ENCODE measurements around the gene TFPI. TPM values are rescaled to one million over a fixed set of nuclear protein-coding genes. Genes with fewer than 3 reads are reported as not detected.

Gene TFPI
- total and polyA plus RNA-seq, 10 of the 15 experiments (the other 5 are each of a cell fraction or from before 2014, with no cell fraction given) = 0.07 to 0.59 (median 0.34) TPM

- H3K79me2 ChIP-seq (ENCODE audit: control insufficient read depth, insufficient read depth, low read length) = no peaks in the 10 kb centered on the region
- ChIA-PET CTCF (interaction anchor here (0.6 to 15.4 kb wide), 54 partner anchors 9 to 1832 kb away, joined by 3 to 562 read pairs (median 4); no protein-coding TSS in a partner anchor), POLR2A (interaction anchor here (1.8 kb wide), 1 partner anchor 81 kb away, joined by 11 read pairs; no protein-coding TSS in a partner anchor), SMC1A (ENCODE audit: uncharacterized antibody, unreplicated experiment) (interaction anchor here (0.6 to 10.7 kb wide), 32 partner anchors 8 to 1831 kb away, joined by 3 to 389 read pairs (median 4); partner anchors contain the start of genes CALCRL and TFPI), RAD21 (ENCODE audit: unreplicated experiment) (interaction anchor here (0.7 to 7.9 kb wide), 25 partner anchors 10 to 789 kb away, joined by 3 to 297 read pairs (median 4); partner anchors contain the start of gene TFPI)
- H3K9me3 ChIP-seq (replicated peaks; ENCODE audit: control insufficient read depth, insufficient read depth, low read length) = no peaks in the 10 kb centered on the region
- no peaks in the 10 kb centered on the region for H4K20me1 ChIP-seq (ENCODE audit: control insufficient read depth, insufficient read depth)
- no TSS peak for BruUV-seq (replicated peaks)
- WGBS (ENCODE audit: insufficient coverage, insufficient replicate concordance, low lambda C conversion rate, missing lambda C conversion rate) = 3% methylated on average over 7 of the region's 7 CpGs
- H3K27me3 ChIP-seq (replicated peaks in 1 of 2; ENCODE audit: control insufficient read depth in 2 of 2, insufficient read depth in 2 of 2, low read length in 1 of 2) = no peaks in the 10 kb centered on the region
- FAIRE-seq (peak; percentile 59), ATAC-seq (peak; percentile 77), DNase-seq (ENCODE audit: low read depth, low spot score) (no peak)
- no peak overlapping the region for H3K9ac ChIP-seq (ENCODE audit: control insufficient read depth, insufficient read depth, low read length)
- intact Hi-C loops (cut with micrococcal nuclease; ENCODE audit: unreplicated experiment) = loop anchor here (1.0 to 10.0 kb wide), 5 partner anchors 80 to 932 kb away; no protein-coding TSS in a partner anchor
- H3K4me1 ChIP-seq (ENCODE audit: control insufficient read depth, insufficient read depth, low read length) = no peaks in the 10 kb centered on the region
- in situ Hi-C loops (cut with MboI) = loop anchor here (5.0 kb wide), 1 partner anchor 267 kb away; no protein-coding TSS in a partner anchor
- no peaks in the 10 kb centered on the region for H3K36me3 ChIP-seq (ENCODE audit: control insufficient read depth in 2 of 2, insufficient read depth in 2 of 2, low read length in 1 of 2)
- no peak overlapping the region; the same call in 1 of the 2 replicates for H2AFZ ChIP-seq (ENCODE audit: control insufficient read depth, low read depth, low read length)
- no peak overlapping the region for H3K4me3 ChIP-seq
- TF ChIP-seq CTCF (IDR thresholded peaks at IDR 0.05 in 2 of 3, conservative IDR thresholded peaks at IDR 0.05 in 1 of 3; ENCODE audit: control insufficient read depth in 2 of 3, extremely low read depth in 1 of 3, insufficient read depth in 1 of 3, low read depth in 3 of 3, low read length in 3 of 3) (peak; percentile 17 to 53 (median 31); a peak in 3 of 6 replicates), YBX1 (IDR thresholded peaks at IDR 0.05) (no peak), RAD21 (IDR thresholded peaks at IDR 0.05; ENCODE audit: insufficient read depth, low read depth, low read length) (peak; percentile 64; the same call in 1 of the 2 replicates), RUNX3 (IDR thresholded peaks at IDR 0.05; ENCODE audit: low read length) (peak; percentile 56; the same call in 1 of the 2 replicates), FOS (IDR thresholded peaks at IDR 0.05; ENCODE audit: borderline replicate concordance, extremely low read depth, insufficient read length) (no peak), SMC3 (IDR thresholded peaks at IDR 0.05; ENCODE audit: borderline replicate concordance, low read length) (peak; percentile 66)
- no peak overlapping the region for H3K27ac ChIP-seq (ENCODE audit: control insufficient read depth, insufficient read depth)
- H3K4me2 ChIP-seq (ENCODE audit: control insufficient read depth, insufficient read depth) = no peak overlapping the region
These were observed 26.4 kb upstream of the TFPI start for GRCh38 chr2:187580462-187581124.

All from GM12878 (cell line).